ENCODE measurements around the gene CDC6.
A peak's percentile ranks its signal among the peaks of the same experiment; 100 is the strongest.

Gene CDC6, protein sequence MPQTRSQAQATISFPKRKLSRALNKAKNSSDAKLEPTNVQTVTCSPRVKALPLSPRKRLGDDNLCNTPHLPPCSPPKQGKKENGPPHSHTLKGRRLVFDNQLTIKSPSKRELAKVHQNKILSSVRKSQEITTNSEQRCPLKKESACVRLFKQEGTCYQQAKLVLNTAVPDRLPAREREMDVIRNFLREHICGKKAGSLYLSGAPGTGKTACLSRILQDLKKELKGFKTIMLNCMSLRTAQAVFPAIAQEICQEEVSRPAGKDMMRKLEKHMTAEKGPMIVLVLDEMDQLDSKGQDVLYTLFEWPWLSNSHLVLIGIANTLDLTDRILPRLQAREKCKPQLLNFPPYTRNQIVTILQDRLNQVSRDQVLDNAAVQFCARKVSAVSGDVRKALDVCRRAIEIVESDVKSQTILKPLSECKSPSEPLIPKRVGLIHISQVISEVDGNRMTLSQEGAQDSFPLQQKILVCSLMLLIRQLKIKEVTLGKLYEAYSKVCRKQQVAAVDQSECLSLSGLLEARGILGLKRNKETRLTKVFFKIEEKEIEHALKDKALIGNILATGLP

GRCh38 chr17:40287494-40288369 lies at the start of gene CDC6:
Gene CDC6, plus strand, starts transcription at chr17:40287879. Its CDS starts 1,542 bp downstream, at chr17:40289421.
- DNase-seq (ENCODE audit: low spot score): peak; percentile 99

DNA sequence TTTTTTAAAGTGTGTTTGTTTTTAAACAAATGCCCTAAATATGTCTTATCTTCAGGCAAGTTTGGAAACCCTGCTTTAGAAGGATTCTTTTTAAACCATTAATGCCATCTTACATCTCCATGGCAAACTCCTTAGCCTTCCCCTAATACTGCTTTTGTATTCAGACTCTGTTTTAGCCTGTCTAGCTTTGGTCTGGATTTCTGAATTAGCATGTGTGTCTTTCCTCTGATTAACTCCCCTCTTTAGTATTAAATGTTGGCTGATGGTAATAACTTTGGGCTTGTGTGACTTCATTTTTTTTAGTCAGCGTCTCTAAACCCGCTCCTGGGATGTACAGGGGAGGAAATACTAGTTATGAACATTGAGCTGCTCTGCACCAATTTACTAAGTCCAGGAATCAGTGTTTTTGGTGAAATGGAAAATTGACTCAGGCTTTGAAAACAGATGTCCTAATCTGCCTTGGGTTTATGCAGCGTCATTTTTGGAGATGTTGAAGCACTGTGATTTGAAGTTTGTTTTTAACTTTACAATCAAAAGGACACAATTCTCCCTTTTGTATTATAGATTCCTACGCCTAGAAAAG lies 46.3 kb upstream of the CDC6 start:
- no peak for DNase-seq (ENCODE audit: low spot score)

- DNase-seq (ENCODE audit: low spot score): no peak
Observed at GRCh38 chr17:40242774-40243173, 44.9 kb upstream of the CDC6 start.

DNA sequence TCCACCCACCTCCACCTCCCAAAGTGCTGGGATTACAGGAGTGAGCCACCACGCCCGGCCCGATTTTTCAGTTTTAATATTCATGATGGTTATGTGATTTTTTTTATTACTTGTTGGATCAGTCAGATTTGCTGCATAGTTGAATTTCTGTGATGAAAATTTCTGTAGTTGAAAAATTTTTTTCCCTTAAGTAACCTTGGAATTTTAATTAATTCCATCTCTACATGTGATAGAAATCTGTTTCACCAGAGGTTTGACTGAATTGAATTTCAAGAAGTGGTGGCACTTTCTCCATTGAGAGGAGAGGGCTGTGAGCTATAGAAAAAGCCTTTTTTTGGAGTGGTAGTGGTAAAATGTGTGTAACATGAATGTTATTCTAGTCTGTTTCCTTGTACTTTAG lies 43.9 kb upstream of the CDC6 start:
- DNase-seq (ENCODE audit: low spot score): no peak

DNA sequence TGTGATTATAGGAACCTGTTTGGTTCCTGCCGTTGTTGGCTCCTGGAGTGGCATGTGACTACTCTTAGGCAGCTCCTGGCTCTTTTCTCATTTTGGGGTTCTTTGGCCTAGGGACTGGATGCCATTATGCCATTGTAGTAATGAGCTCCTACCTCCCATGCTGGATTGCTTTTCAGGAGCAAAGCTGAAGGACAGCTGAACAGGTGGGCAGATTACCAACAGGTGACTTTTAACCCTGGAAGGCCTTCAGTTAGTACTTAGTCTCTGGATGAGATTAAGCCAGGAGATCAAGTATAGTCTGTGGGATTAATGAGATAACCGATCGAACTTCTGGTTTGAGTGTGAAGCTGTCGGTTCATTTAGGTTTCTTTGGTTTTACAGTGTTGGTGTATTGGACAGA lies 43.4 kb upstream of the CDC6 start:
- DNase-seq (ENCODE audit: low spot score): no peak

- DNase-seq (ENCODE audit: low spot score): no peak
Observed at GRCh38 chr17:40247926-40248495, 39.7 kb upstream of the CDC6 start.

GRCh38 chr17:40248507-40248906 lies 39.2 kb upstream of the CDC6 start:
- DNase-seq (ENCODE audit: low spot score): no peak

DNA sequence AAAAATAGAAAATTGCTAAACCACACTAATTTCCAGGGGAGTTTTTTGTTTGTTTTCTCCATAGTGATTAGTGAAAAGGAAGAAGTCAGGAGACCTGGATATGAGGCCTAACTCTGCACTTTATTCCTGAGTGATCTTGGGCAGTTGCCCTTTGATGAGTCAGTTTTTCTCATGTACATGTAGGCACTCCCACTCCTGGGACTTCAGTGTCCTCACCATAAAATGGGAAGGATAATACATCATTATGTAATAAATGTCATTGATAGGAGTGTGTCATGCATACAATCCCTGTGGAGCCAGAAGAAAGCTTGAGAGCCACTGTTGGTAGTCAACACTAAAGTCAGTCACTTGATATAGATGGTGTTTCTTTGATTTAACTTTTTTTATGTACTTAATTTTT lies 36.1 kb upstream of the CDC6 start:
- no peak for DNase-seq (ENCODE audit: low spot score)

- DNase-seq (ENCODE audit: low spot score): no peak
Observed at GRCh38 chr17:40253565-40253964, 34.1 kb upstream of the CDC6 start.

DNA sequence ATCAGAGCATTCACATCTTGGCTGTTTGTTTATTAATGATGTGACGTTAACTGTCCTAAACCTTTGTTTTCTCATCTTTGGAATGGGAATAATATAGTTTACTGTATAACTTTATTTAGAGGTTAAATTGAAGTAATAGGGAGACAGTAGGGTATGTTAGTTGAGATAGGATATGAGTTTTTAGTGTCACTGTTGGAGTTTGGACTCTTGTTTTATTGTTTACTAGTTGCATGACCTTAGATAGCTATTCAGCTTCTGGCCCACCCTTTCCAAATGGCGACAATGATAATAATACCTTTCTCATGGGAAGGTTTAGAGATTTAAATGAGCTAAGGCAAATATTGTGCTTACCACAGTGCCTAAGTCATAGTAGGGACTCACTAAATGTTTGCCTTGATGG lies 28.2 kb upstream of the CDC6 start:
- no peak for DNase-seq (ENCODE audit: low spot score)

DNA sequence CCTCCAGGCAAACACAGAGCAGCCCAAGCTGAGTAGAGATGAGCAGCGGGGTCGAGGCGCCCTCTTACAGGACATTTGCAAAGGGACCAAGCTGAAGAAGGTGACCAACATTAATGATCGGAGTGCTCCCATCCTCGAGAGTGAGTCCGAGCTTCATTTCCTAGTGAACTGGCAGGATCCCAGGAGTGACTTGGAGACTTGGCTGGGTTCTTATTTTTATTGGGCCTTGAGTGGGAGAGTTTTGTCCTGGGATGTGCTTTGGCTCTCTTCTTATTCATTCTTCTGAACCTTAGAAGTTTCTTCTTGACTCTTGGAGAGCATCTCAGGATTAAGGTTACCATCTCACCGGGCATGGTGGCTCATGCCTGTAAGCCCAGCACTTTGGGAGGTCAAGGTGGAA lies 27.2 kb upstream of the CDC6 start:
- no peak for DNase-seq (ENCODE audit: low spot score)

DNA sequence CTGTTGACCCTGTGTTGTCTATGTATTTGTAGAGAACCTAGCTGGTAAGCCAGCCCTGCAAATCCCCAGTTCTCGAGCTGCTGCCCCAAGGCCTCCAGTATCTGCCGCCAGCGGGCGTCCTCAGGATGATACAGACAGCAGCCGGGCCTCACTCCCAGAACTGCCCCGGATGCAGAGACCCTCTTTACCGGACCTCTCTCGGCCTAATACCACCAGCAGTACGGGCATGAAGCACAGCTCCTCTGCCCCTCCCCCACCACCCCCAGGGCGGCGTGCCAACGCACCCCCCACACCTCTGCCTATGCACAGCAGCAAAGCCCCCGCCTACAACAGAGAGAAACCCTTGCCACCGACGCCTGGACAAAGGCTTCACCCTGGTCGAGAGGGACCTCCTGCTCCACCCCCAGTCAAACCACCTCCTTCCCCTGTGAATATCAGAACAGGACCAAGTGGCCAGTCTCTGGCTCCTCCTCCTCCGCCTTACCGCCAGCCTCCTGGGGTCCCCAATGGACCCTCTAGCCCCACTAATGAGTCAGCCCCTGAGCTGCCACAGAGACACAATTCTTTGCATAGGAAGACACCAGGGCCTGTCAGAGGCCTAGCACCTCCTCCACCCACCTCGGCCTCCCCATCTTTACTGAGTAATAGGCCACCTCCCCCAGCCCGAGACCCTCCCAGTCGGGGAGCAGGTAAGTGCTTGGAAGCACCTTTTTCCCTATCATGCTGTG lies 23.1 kb upstream of the CDC6 start:
- DNase-seq (ENCODE audit: low spot score): no peak

DNA sequence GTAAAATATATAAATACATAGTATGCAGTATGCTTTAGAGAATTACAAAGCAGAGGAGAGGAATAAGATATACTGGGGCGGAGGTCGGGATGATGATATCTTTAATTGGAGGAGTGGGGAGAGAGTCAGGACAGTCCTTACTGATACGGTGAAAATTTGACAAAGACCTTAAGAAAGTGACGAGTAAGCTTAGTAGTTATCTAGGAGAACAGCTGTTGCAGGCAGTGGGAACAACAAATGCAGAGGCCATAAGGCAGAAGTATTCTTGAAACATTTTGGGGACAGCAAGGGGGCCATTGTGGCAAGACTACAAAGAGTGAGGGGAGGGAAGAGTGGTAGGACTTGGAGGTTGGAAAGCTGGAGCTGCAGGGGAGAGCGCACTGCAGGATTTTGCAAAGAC lies 22.3 kb upstream of the CDC6 start:
- no peak for DNase-seq (ENCODE audit: low spot score)

- no peak for DNase-seq (ENCODE audit: low spot score)
Observed at GRCh38 chr17:40266882-40267281, 20.8 kb upstream of the CDC6 start.

DNA sequence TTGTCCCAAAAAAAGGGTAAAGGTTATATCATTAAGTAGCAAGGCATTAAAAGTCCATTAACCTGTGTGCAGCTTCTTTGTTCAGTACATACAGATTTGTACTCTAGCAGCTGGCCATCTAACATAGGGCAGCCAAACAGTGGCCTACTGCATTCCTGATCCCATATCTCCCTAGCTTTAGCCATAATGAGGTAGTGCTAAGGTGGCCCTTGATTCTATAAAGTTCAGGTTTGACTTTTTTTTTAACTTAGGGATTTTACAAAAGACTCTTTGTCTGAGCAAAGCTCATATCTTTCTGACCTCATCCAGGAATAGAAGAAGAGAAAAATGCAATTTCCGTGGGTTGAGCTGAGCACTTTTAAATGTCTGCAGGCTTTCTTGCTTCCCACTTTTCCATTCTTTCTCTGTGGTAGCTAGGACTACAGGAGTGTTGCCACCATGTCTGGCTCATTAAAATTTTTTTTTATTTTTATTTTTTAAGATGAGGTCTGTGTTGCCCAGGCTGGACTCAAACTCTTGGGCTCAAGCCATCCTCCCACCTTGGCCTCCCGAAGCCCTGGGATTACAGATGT lies 19.5 kb upstream of the CDC6 start:
- DNase-seq (ENCODE audit: low spot score): no peak

DNA sequence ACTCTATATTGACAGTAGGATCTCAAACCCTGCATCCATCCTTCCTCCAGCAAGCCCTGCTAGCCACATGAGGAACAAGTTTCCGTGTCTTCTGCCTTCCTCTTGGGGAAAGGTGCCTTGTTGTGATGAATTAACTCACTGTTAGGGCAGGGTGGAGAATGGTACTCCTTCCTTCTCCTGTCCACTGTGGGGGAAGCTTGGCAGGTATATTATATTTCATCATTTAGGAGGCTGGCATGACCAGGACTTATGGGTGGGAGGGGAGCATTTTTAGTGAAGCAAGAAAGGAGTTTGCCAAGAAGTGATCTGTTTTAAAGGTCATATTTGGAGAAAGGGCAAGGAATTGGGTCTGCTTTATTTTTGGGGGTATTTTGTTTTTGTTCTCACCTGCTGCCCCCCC lies 9.3 kb upstream of the CDC6 start:
- no peak for DNase-seq (ENCODE audit: low spot score)

DNA sequence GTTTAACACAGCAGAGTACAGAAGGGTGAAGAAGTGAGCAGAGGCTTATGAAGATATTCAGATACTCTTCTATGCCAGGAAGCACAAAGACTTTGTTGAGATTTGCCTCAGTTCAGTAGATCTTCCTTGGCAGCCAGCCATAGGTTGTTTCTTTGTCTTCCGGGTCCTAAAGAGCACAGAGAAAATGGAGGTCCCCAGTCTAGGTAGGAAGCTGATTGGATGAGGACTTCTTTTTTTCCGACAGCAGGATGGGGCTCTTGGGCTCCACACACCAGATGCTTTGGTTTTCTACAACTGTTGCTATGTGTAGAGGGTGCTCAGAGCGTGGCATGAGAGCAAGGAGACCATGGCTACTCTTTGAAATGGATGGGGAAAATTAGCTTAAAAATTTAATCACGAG lies 8.3 kb upstream of the CDC6 start:
- DNase-seq (ENCODE audit: low spot score): no peak

DNA sequence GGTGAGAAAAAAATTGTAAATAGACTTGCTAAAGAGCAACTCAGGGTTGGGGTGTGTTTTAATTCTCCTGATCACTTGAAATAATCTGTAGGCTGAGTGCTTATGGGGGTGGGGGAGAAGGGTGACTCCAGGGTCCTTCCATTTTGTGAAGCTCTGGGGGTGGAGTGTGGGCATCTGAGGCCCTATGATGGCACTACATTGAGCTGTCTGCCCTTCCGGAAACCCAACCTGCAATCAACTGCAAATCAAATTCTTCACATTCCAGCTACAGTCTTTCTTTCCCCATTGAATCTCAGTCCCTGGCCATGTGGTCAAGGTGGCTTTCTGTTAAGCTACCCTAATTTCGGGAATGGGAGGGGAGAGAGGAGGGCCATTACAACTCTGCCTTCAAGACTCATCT lies 6.0 kb upstream of the CDC6 start:
- DNase-seq (ENCODE audit: low spot score): no peak

DNA sequence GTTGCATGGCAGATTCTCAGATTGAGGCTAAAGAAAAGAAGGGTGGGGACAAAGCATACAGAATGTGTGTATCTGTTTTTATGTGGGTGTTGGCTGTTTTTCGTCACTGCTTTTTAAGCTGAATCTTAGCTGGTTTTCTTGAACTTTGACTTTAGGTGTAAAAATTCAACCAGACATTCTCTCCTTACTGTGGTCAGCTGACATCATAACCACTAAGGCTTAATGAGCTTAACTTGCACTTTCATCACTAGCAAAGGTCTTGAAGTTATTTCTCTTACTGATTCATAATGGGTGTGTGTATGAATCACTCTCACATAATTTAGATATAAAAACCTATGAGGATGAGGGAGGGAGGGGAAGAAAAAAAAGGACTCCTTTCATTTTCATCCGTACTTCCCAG lies 4.0 kb upstream of the CDC6 start:
- peak; percentile 9 for DNase-seq (ENCODE audit: low spot score)

DNA sequence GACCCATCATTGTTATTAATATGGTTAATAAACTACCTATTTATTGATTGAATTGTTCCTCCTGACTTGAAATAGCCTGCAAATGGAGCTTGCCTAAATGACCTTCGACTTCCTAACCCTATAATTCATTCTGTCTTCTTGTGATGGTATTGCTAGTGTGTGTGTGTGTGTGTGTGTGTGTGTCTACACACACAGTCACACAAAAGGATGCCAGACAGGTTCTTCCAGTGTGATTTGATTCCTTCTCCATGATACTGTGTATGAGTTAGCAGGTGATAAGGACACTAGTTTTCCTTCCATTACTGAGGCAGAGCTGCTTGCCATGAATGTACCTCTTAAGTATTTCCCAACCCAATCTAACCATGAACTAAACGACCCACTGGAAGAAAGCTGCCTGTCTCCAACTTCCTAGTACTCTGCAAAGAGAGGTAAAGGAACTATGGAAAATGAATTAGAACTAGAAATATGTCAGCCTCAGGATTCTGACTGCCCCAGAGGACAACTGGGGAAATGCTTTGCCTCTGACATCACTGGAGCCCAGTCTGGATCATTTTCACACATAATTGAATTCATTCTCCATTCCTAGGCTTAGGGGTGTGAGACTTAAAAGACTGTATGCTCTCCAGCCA lies 3.5 kb upstream of the CDC6 start:
- DNase-seq (ENCODE audit: low spot score): no peak

GRCh38 chr17:40286473-40286872 lies 1.2 kb upstream of the CDC6 start:
- DNase-seq (ENCODE audit: low spot score): no peak

Measured in CD4-positive, alpha-beta T cell treated with Interleukin-6 at 100 ng/mL for 8 hours (primary cell).